ENCODE data around the gene LTBP1.

DNA sequence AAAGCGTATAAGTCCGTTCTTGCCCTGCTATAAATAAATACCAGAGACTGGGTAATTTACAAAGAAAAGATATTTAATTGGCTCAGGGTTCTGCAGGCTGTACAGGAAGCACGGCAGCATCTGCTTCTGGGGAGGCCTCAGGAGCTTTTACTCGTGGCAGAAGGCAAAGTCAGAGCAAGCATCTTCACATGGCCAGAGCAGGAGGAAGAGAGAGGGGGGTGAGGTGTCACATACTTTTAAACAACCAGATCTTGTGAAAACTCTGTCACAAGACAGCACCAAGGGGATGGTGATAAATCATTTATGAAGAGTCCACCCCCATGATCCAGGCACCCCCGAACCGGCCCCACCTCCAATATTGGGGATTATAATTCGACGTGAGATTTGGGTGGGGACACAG, 130.6 kb downstream of the LTBP1 start:
- TF ChIP-seq, protein P1, sequence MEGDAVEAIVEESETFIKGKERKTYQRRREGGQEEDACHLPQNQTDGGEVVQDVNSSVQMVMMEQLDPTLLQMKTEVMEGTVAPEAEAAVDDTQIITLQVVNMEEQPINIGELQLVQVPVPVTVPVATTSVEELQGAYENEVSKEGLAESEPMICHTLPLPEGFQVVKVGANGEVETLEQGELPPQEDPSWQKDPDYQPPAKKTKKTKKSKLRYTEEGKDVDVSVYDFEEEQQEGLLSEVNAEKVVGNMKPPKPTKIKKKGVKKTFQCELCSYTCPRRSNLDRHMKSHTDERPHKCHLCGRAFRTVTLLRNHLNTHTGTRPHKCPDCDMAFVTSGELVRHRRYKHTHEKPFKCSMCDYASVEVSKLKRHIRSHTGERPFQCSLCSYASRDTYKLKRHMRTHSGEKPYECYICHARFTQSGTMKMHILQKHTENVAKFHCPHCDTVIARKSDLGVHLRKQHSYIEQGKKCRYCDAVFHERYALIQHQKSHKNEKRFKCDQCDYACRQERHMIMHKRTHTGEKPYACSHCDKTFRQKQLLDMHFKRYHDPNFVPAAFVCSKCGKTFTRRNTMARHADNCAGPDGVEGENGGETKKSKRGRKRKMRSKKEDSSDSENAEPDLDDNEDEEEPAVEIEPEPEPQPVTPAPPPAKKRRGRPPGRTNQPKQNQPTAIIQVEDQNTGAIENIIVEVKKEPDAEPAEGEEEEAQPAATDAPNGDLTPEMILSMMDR (IDR thresholded peaks at IDR 0.05), result no peak
- no peak for TF ChIP-seq POLR2A (IDR thresholded peaks at IDR 0.05)
- TF ChIP-seq POLR2AphosphoS5 (IDR thresholded peaks at IDR 0.05), result no peak
